CD4-positive, alpha-beta memory T cell (primary cell): Measurements from ENCODE around the gene ARHGEF11. TPM values are rescaled to one million over a fixed set of nuclear protein-coding genes. Genes with fewer than 3 reads are reported as not detected.

Experiments
- CTCF ChIA-PET: fragments of 350-600 bp; sonication (Branson Sonifier 250); formaldehyde crosslinking; loops from one replicate; lab custom pipeline; 2021; ENCODE audit warnings: inconsistent platforms; ENCODE audit not compliant: partially characterized antibody; lab: Charles Lee
- POLR2A ChIA-PET: fragments of 350-600 bp; sonication (Branson Sonifier 250); formaldehyde crosslinking; loops from one replicate; lab custom pipeline; 2021; ENCODE audit not compliant: partially characterized antibody; lab: Charles Lee
- DNase-seq, 5 donors: peaks; one replicate each; pipeline versions ENCODE4 v3.0.0 to v3.0.0-alpha.2; 2020 to 2022; ENCODE audit warnings: mixed read lengths in 1 of 5
- H3K27ac ChIP-seq: one replicate; pipeline ENCODE4 v1.7.0; 2013; ENCODE audit warnings: low read depth, low read length
- H3K27me3 ChIP-seq: 2 replicates; pipeline ENCODE4 v1.7.0; 2013; ENCODE audit warnings: mild to moderate bottlenecking, low read length, moderate library complexity; ENCODE audit not compliant: insufficient read depth
- H3K36me3 ChIP-seq: 2 replicates; pipeline ENCODE4 v1.7.0; 2013; ENCODE audit warnings: mild to moderate bottlenecking, low read length, moderate library complexity; ENCODE audit not compliant: insufficient read depth
- H3K4me1 ChIP-seq: 2 replicates; pipeline ENCODE4 v1.7.0; 2013; ENCODE audit warnings: mild to moderate bottlenecking, low read length, moderate library complexity; ENCODE audit not compliant: insufficient read depth
- H3K4me3 ChIP-seq, 2 donors: one replicate each; pipeline ENCODE4 v1.7.0; 2013; ENCODE audit warnings: low read length in 2 of 2, mild to moderate bottlenecking in 1 of 2
- H3K9me3 ChIP-seq, 2 donors: one replicate each; pipeline ENCODE4 v1.7.0; 2013; ENCODE audit warnings: low read length in 2 of 2, control low read depth in 1 of 2; ENCODE audit not compliant: control insufficient read depth in 1 of 2
- H3K27ac Mint-ChIP-seq, 7 donors: one replicate each; pipeline ENCODE4 v1.8.0; 2020 to 2021; ENCODE audit warnings: mixed read lengths in 7 of 7, mild to moderate bottlenecking in 6 of 7, inconsistent platforms in 3 of 7, moderate library complexity in 3 of 7
- H3K27me3 Mint-ChIP-seq, 2 donors: one replicate each; pipeline ENCODE4 v1.8.0; 2020 to 2021; ENCODE audit warnings: mixed read lengths in 2 of 2
- H3K36me3 Mint-ChIP-seq, 2 donors: one replicate each; pipeline ENCODE4 v1.8.0; 2020 to 2021; ENCODE audit warnings: mixed read lengths in 2 of 2, inconsistent platforms in 1 of 2, mild to moderate bottlenecking in 1 of 2
- H3K4me1 Mint-ChIP-seq, 4 donors: one replicate each; pipeline ENCODE4 v1.8.0; 2020 to 2021; ENCODE audit warnings: mixed read lengths in 4 of 4, mild to moderate bottlenecking in 1 of 4
- H3K4me3 Mint-ChIP-seq, 8 donors: one replicate each; pipeline ENCODE4 v1.8.0; 2020 to 2021; ENCODE audit warnings: mixed read lengths in 8 of 8, mild to moderate bottlenecking in 7 of 8, moderate library complexity in 6 of 8, inconsistent platforms in 3 of 8
- H3K9me3 Mint-ChIP-seq, 8 donors: one replicate each; pipeline ENCODE4 v1.8.0; 2020 to 2021; ENCODE audit warnings: mixed read lengths in 8 of 8, mild to moderate bottlenecking in 5 of 8, inconsistent platforms in 3 of 8, moderate library complexity in 1 of 8
- intact Hi-C: fragments of 100-400 bp; cut with micrococcal nuclease; formaldehyde crosslinking; loops from one replicate; pipeline ENCODE4 v1.15.1; 2023
- polyA plus RNA-seq, 2 donors: library from polyadenylated mRNA; unstranded; fragments of 300-500 nt; fragmentation: Illumina TruSeq; gene quantifications; one replicate each; pipeline ENCODE4 v1.2.3, GENCODE V29; 2021
- total RNA-seq, 2 experiments: library from RNA; stranded (reverse); gene quantifications; one replicate each; pipeline ENCODE4 v1.2.3, GENCODE V29; 2021

The ARHGEF11 gene
- total and polyA plus RNA-seq, 4 experiments from 2014 or later = 7.9 to 24.1 (median 20.9) TPM

GRCh38 chr1:157005965-157006364, 39.6 kb downstream of the ARHGEF11 start:
- Histone ChIP-seq H3K4me3 (no peak overlapping the region), H3K36me3 (no peaks in the 10 kb centered on the region), H3K27me3 (no peaks in the 10 kb centered on the region), H3K9me3 (no peaks in the 10 kb centered on the region), H3K4me1 (no peaks in the 10 kb centered on the region), H3K27ac (no peak overlapping the region)
- no peaks in the 10 kb centered on the region for H3K9me3 Mint-ChIP-seq
- ChIA-PET POLR2A (interaction anchor here (1.2 kb wide), 1 partner anchor 47 kb away, joined by 3 read pairs; no protein-coding TSS in a partner anchor), CTCF (no interaction called here)
- H3K36me3 Mint-ChIP-seq = no peaks in the 10 kb centered on the region
- peaks cover 17 to 27% of the 10 kb centered on the region in 2 donors for H3K27me3 Mint-ChIP-seq
- DNase-seq = no peak
- H3K27ac Mint-ChIP-seq = no peak overlapping the region
- intact Hi-C loops = no loop called here
- no peak overlapping the region for H3K4me3 Mint-ChIP-seq
- H3K4me1 Mint-ChIP-seq = no peaks in the 10 kb centered on the region

- no peaks in the 10 kb centered on the region for H3K4me1 Mint-ChIP-seq
- Histone ChIP-seq H3K4me1 (no peaks in the 10 kb centered on the region), H3K4me3 (no peak overlapping the region), H3K27ac (no peak overlapping the region), H3K36me3 (no peaks in the 10 kb centered on the region), H3K27me3 (no peaks in the 10 kb centered on the region), H3K9me3 (no peaks in the 10 kb centered on the region)
- H3K27ac Mint-ChIP-seq = peak overlapping the region in 1 of 7 donors; percentile 13
- H3K27me3 Mint-ChIP-seq = peaks cover 18 to 27% of the 10 kb centered on the region in 2 donors
- intact Hi-C loops = no loop called here
- H3K9me3 Mint-ChIP-seq = no peaks in the 10 kb centered on the region
- POLR2A ChIA-PET = no interaction called here
- no peak overlapping the region for H3K4me3 Mint-ChIP-seq
- H3K36me3 Mint-ChIP-seq = no peaks in the 10 kb centered on the region
- CTCF ChIA-PET = no interaction called here
- DNase-seq = no peak
These were observed 40.7 kb downstream of the ARHGEF11 start for GRCh38 chr1:157004806-157005205.

- Mint-ChIP-seq H3K27ac (no peak overlapping the region), H3K4me3 (no peak overlapping the region), H3K4me1 (no peaks in the 10 kb centered on the region), H3K36me3 (no peaks in the 10 kb centered on the region), H3K27me3 (peaks cover 14 to 26% of the 10 kb centered on the region in 2 donors), H3K9me3 (no peaks in the 10 kb centered on the region)
- intact Hi-C loops = no loop called here
- Histone ChIP-seq H3K27me3 (no peaks in the 10 kb centered on the region), H3K4me1 (no peaks in the 10 kb centered on the region), H3K36me3 (no peaks in the 10 kb centered on the region), H3K4me3 (no peak overlapping the region), H3K9me3 (no peaks in the 10 kb centered on the region), H3K27ac (no peak overlapping the region)
- ChIA-PET CTCF (no interaction called here), POLR2A (no interaction called here)
- DNase-seq = no peak
These were observed 41.2 kb downstream of the ARHGEF11 start for GRCh38 chr1:157004327-157004726.

- Mint-ChIP-seq H3K27ac (no peak overlapping the region), H3K4me3 (no peak overlapping the region), H3K9me3 (no peaks in the 10 kb centered on the region), H3K27me3 (peaks cover 7 to 27% of the 10 kb centered on the region in 2 donors), H3K4me1 (no peaks in the 10 kb centered on the region), H3K36me3 (no peaks in the 10 kb centered on the region)
- DNase-seq = no peak
- no peaks in the 10 kb centered on the region for H3K4me1 ChIP-seq
- POLR2A ChIA-PET = no interaction called here
- H3K36me3 ChIP-seq = no peaks in the 10 kb centered on the region
- no peaks in the 10 kb centered on the region for H3K9me3 ChIP-seq
- CTCF ChIA-PET = no interaction called here
- intact Hi-C loops = no loop called here
- no peak overlapping the region for H3K27ac ChIP-seq
- H3K27me3 ChIP-seq = no peaks in the 10 kb centered on the region
- no peak overlapping the region for H3K4me3 ChIP-seq
These were observed 44.2 kb downstream of the ARHGEF11 start for GRCh38 chr1:157001304-157001703.

- Histone ChIP-seq H3K4me3 (no peak overlapping the region), H3K27ac (no peak overlapping the region), H3K27me3 (no peaks in the 10 kb centered on the region), H3K36me3 (no peaks in the 10 kb centered on the region), H3K9me3 (no peaks in the 10 kb centered on the region), H3K4me1 (no peaks in the 10 kb centered on the region)
- intact Hi-C loops = no loop called here
- H3K27me3 Mint-ChIP-seq = peaks cover 10 to 25% of the 10 kb centered on the region in 2 donors
- ChIA-PET CTCF (no interaction called here), POLR2A (no interaction called here)
- no peaks in the 10 kb centered on the region for H3K36me3 Mint-ChIP-seq
- H3K27ac Mint-ChIP-seq = no peak overlapping the region
- no peak for DNase-seq
- H3K9me3 Mint-ChIP-seq = no peaks in the 10 kb centered on the region
- H3K4me3 Mint-ChIP-seq = no peak overlapping the region
- no peaks in the 10 kb centered on the region for H3K4me1 Mint-ChIP-seq
These were observed 44.9 kb downstream of the ARHGEF11 start for GRCh38 chr1:157000686-157001085.

GRCh38 chr1:156999596-157000320, 45.8 kb downstream of the ARHGEF11 start:
- intact Hi-C loops = no loop called here
- peak overlapping the region in 1 of 7 donors; percentile 9 for H3K27ac Mint-ChIP-seq
- no peaks in the 10 kb centered on the region for H3K36me3 ChIP-seq
- no peaks in the 10 kb centered on the region for H3K27me3 ChIP-seq
- no peaks in the 10 kb centered on the region for H3K4me1 ChIP-seq
- H3K4me3 ChIP-seq = no peak overlapping the region
- H3K4me1 Mint-ChIP-seq = no peaks in the 10 kb centered on the region
- H3K9me3 Mint-ChIP-seq = no peaks in the 10 kb centered on the region
- ChIA-PET CTCF (interaction anchor here (1.1 kb wide), 1 partner anchor 71 kb away, joined by 3 read pairs; no protein-coding TSS in a partner anchor), POLR2A (no interaction called here)
- H3K27ac ChIP-seq = no peak overlapping the region
- no peak for DNase-seq
- H3K27me3 Mint-ChIP-seq = peaks cover 10 to 24% of the 10 kb centered on the region in 2 donors
- H3K4me3 Mint-ChIP-seq = no peak overlapping the region
- no peaks in the 10 kb centered on the region for H3K36me3 Mint-ChIP-seq
- H3K9me3 ChIP-seq = no peaks in the 10 kb centered on the region

GRCh38 chr1:156998840-156999500, 46.6 kb downstream of the ARHGEF11 start:
- intact Hi-C loops = no loop called here
- Mint-ChIP-seq H3K4me1 (no peaks in the 10 kb centered on the region), H3K4me3 (peak overlapping the region in 1 of 8 donors; percentile 19), H3K36me3 (no peaks in the 10 kb centered on the region), H3K27me3 (peaks cover 7 to 26% of the 10 kb centered on the region in 2 donors), H3K27ac (no peak overlapping the region), H3K9me3 (no peaks in the 10 kb centered on the region)
- Histone ChIP-seq H3K9me3 (no peaks in the 10 kb centered on the region), H3K27me3 (no peaks in the 10 kb centered on the region), H3K4me3 (no peak overlapping the region), H3K4me1 (no peaks in the 10 kb centered on the region), H3K27ac (no peak overlapping the region), H3K36me3 (no peaks in the 10 kb centered on the region)
- ChIA-PET POLR2A (no interaction called here), CTCF (interaction anchor here (1.1 to 1.8 kb wide), 2 partner anchors 29 to 70 kb away, joined by 3 to 5 read pairs; no protein-coding TSS in a partner anchor)
- DNase-seq = no peak
